Activated CD4-positive, CD25-positive, alpha-beta regulatory T cell treated with anti-CD3 and anti-CD28 coated beads, Interleukin-2, amount 50 U/mL, for 72 hours (primary cell): Measurements from ENCODE around the gene DMXL1.
"Not testable (repeated sequence)": the region's sequence is repeated elsewhere in the genome, so short reads cannot be mapped to it uniquely, and the experiment has no call there.

Experiments used
- DNase-seq: peaks from one replicate; pipeline ENCODE4 v3.0.0; 2021

DMXL1 gene

GRCh38 chr5:119063579-119064379 lies 7.1 kb upstream of the DMXL1 start:
- DNase-seq: no peak

DNA sequence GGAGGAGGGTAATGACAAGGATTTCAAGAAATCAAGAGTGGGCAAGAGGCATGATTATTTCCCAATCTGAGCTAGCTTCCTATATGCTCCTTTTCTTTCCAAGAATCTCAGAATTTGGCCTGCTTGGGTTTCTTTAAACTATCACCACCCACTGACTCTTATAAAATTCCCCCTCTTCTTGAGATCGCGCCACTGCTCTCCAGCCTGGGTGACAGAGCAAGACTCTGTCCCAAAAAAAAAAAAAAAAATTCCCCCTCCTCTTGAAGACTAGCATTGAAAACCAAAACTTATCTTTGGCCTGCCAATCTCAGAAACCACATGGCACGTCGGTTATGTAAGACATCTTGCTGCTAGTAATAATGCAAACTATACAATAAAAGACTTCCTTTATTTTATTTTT lies 3.4 kb upstream of the DMXL1 start:
- no peak for DNase-seq

GRCh38 chr5:119070578-119070827 lies 384 bp upstream of the DMXL1 start:
- no peak for DNase-seq

- no peak for DNase-seq
Measured at GRCh38 chr5:119071561-119071995, 691 bp downstream of the DMXL1 start.

DNA sequence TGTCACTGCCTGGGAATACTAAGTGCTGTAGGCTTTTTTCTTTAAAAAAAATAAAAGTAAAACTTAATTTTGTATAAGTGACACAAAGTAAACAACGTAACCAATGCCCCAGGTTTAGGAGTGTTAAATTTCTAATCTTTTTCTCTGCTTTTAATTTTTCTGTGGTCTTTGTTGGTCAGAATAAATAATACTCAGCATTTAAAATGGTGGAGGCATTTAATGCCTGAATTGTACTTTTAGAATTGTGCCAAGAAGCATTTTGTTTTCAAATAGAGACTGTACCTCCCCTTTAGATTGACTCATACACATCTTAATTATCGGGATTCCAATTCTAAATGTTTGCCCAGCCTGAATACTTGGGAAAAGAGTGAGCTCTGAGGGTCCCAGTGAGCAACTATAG lies 1.6 kb downstream of the DMXL1 start:
- no peak for DNase-seq

DNA sequence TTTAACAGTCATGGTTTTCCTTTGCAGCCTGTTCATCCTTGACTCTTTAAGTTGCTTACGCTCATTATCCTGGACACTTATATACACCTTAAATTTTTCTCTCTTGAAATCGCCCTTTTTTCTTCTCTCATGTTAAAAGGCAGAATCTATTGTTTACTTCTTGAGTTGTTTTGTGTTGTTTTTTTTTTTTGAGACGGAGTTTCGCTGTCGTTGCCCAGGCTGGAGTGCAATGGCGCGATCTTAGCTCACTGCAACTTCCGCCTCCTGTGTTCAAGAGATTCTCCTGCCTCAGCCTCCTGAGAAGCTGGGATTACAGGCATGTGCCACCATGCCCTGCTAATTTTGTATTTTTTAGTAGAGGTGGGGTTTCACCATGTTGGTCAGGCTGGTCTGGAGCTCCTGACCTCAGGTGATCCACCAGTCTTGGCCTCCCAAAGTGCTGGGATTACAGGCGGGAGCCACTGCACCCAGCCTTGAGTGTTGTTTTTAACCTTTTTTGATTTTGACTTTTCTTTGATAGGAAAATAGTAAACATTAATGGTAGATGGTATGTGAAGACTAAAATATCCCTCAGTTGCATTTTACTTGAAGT lies 3.0 kb downstream of the DMXL1 start:
- not testable (repeated sequence) for DNase-seq

GRCh38 chr5:119074419-119074818 lies 3.5 kb downstream of the DMXL1 start:
- no peak for DNase-seq

DNA sequence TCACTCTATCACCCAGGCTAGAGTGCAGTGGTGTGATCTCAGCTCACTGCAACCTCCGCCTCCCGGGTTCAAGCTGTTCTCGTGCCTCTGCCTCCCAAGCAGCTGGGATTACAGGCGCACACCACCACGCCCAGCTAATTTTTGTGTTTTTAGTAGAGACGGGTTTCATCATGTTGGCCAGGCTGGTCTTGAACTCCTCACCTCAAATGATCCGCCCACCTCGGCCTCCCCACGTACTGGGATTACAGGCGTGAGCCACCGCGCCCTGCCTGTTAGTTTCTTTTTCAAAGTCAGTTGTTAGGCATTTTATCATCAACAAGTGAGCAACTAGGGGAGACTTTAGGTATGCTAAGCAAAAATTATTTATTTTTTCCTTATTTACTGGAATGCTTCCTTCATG lies 4.4 kb downstream of the DMXL1 start:
- DNase-seq: not testable (repeated sequence)

- no peak for DNase-seq
Measured at GRCh38 chr5:119076080-119076479, 5.2 kb downstream of the DMXL1 start.

DNA sequence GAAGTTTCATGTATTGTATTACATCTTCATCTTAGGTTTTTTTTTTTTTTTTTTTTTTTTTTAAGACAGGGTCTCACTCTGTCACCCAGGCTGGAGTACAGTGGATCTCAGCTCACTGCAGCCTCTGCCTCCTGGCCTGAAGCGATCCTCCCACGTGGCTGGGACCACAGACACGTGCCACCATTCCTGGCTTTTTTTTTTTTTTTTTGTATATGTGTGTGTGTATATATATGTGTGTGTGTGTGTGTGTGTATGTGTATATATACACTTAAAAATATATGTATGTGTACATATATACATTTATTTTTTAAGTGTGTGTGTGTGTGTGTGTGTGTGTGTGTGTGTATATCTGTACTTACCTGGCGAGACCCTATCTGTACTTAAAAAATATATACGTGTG lies 6.6 kb downstream of the DMXL1 start:
- DNase-seq: no peak

DNA sequence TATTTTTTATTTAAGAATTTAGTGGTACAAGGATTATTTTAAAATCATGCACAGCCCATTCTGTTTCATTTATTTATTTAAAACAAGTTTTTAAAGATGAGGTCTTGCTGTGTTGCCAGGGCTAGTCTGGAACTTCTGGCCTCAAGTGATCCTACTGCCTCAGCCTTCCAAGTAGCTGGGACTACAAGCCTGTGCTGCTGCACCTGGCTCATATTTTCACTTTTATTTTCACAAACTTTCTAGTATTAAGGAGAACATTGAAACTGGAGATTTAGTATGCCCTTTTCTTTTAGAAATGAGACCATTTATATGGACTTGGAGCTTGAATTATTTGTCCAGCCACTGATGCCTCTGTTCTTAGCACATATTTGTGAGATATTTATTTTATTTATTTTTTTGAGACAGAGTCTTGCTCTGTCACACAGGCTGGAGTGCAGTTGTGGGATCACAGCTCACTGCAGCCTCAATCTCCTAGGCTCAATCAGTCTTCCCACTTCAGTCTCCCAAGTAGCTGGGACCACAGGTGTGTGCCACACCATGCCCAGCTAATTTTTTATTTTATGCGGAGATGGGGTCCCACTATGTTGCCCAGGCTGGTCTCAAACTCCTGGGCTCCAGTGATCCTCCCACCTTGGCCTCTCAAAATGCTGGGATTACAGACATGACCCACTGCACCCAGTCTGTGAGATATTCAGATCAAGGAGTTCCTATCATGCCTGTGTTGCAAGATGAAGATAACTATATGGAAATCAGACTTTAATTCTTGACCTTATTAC lies 7.4 kb downstream of the DMXL1 start:
- DNase-seq: no peak

GRCh38 chr5:119078861-119079260 lies 8.0 kb downstream of the DMXL1 start:
- DNase-seq: no peak

DNA sequence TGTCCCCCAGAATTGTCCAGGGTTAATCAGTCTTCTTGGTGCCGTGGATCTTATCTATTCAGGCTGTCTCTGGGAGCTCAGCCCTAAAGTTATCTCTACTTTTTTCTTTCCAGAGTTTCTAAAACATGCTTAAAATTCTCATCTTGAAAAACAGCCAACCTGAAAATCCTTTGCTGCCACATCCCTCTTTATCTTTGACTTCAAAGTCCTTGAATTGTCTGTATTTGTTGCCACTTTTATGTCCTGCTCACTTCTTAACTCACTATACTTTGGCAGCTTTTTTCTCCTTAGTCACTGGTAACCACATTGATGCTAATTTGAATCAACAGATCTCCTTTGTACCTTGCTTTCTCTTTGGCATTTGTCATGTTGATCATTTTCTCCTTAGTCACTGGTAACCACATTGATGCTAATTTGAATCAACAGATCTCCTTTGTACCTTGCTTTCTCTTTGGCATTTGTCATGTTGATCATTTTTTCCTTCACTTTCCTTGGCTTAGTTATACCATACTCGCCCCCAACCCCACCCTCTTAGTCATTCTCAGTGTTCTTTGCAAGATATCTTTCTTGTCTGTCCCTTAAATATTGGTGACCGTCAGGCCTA lies 8.5 kb downstream of the DMXL1 start:
- no peak for DNase-seq

- DNase-seq: no peak
Measured at GRCh38 chr5:119080936-119081335, 10.0 kb downstream of the DMXL1 start.

DNA sequence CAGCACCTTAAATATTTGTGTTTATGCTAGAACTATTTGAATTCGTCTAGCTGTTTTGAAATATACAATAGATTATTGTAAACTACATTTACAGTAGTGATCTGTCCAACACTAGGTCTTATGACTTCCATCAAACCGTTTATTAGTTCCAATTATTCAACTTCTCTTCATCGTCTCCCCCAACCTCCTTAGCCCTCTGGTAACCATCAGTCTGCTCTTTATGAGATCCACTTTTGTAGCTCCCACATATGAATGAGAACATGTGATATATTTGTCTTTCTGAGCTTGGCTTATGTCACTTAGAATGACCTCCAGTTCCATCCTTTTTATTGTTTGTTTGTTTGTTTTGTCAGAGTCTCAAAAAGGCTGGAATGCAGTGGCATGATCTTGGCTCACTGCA lies 11.8 kb downstream of the DMXL1 start:
- DNase-seq: no peak

DNA sequence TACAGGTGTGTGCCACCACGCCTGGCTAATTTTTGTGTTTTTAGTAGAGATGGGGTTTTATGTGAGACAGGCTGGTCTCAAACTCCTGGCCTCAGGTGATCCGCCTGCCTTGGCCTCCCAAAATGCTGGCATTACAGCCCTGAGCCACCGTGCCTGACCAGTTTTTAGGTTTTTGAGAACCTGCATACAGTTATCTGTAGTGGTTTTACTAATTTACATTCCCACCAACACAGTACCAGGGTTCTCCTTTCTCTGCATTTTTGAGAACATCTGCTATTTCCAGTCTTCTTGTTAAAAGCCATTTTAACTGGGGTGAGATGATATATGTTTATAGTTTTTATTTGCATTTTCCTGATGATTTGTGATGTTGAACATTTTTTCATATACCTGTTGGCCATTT lies 12.8 kb downstream of the DMXL1 start:
- no peak for DNase-seq

- DNase-seq: no peak
Measured at GRCh38 chr5:119088438-119088837, 17.6 kb downstream of the DMXL1 start.

GRCh38 chr5:119095611-119096010 lies 24.7 kb downstream of the DMXL1 start:
- no peak for DNase-seq

DNA sequence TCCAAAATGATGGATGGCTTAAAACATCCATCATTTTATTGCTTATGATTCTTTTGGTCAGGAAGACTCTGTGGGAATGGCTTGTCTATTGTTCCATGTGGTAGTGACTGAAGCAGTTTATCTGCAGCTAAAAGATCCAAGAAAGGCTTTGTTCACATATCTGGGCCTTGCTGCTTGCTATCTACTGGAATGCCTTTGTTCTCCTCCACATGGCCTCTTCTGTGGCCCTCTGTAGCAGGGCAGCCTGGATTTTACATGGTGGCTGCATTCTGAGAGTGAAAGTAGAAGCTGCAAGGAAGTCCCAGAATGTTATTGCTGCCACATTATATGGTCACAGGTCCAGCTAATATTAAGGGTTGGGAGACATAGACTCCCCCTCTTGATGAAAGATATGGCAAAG lies 35.1 kb downstream of the DMXL1 start:
- no peak for DNase-seq

- DNase-seq: no peak
Measured at GRCh38 chr5:119112151-119112550, 41.3 kb downstream of the DMXL1 start.

DNA sequence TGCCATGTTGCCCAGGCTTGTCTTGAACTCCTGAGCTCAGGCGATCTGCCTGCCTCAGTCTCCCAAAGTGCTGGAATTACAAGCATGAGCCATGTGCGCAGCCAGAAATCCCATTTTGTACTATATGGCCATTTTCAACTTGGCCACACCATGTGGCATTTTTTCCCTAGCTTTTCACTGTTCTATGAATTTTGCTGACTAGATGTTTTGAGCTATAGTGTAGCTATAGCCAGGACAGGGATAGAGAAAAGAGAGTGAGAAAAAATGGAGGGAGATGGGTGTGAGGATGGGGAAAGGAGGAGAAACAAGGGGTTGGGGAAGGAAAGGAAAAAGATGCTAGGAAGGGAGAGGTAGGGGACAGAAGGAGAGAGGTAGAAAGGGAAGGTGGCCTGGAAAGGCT lies 46.4 kb downstream of the DMXL1 start:
- no peak for DNase-seq

GRCh38 chr5:119118000-119118399 lies 47.1 kb downstream of the DMXL1 start:
- no peak for DNase-seq

GRCh38 chr5:119120893-119121292 lies 50.0 kb downstream of the DMXL1 start:
- DNase-seq: no peak

GRCh38 chr5:119122474-119122873 lies 51.6 kb downstream of the DMXL1 start:
- DNase-seq: not testable (repeated sequence)
